ENCODE measurements around the gene RAVER1.

Gene RAVER1

DNA sequence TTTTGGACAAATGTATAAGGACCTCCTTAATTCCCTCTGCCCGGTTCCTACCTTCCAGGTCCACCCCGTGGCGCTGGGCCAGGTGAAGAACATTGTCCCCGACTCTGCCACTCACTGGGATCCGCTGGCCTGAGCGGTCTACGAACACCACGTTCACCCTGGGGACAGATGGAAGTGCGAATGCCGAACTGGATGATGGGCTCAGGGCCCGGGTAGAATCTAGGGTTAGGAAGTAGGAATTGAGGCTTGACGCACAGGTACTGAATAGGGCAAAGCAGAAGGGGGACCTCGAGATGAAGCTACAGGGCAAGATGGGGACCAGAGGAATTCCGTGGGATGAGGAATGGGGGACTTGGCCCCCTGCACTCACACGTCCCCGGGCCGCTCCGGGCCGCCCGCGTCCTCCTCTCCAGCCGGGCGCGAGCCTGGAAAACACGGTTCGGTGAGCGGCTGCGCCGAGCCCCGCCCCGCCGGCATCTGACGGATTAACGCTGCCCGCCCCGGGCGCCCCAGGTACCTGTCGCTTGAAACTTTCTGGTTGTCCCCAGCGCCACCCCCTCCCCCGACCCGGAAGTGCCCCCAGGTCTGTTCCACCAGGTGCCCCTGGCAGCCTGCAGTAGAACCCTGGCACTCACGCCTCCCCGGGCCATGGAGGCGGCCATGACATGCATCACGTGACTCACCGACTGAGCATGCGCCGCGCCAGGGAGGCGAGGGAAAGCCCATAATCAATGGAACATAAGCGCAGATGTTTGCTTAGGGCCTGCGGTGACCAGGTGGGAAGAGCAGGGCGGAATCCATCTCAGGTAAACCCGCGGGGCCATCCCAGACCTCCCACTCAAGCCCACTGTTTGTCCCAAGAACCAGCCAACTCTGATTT lies 17.8 kb downstream of the RAVER1 start, which contains the start of gene FDX2 (continued):
- TF ChIP-seq INSM2 (tag by site-specific recombination; IDR thresholded peaks at IDR 0.05): no peak
- no peak for TF ChIP-seq ZNF585B (tag by site-specific recombination; IDR thresholded peaks at IDR 0.05)
- TF ChIP-seq ZNF2 (tag by site-specific recombination; IDR thresholded peaks at IDR 0.05): 0 out of 2 replicates have a peak, but pooled peaks have one; percentile 34
- TF ChIP-seq ZNF843 (tag by site-specific recombination; IDR thresholded peaks at IDR 0.05): 0 out of 2 replicates have a peak, but pooled peaks have one; percentile 30
- no peak for TF ChIP-seq ZNF16 (tag by site-specific recombination; IDR thresholded peaks at IDR 0.05; ENCODE audit: low read depth)
- TF ChIP-seq GLI4 (tag by site-specific recombination; IDR thresholded peaks at IDR 0.05): no peak
- no peak for TF ChIP-seq ZNF548 (tag by site-specific recombination; IDR thresholded peaks at IDR 0.05)
- TF ChIP-seq ZNF423 (tag by site-specific recombination; IDR thresholded peaks at IDR 0.05): no peak
- TF ChIP-seq KLF1 (tag by site-specific recombination; IDR thresholded peaks at IDR 0.05): peak; percentile 32; the same call in 1 of the 2 replicates
- no peak for TF ChIP-seq GLI2 (tag by site-specific recombination; IDR thresholded peaks at IDR 0.05; ENCODE audit: borderline replicate concordance, low read depth)
- TF ChIP-seq ZNF549 (tag by site-specific recombination; IDR thresholded peaks at IDR 0.05): no peak
- peak; percentile 90 for TF ChIP-seq ZBTB48 (tag by site-specific recombination; IDR thresholded peaks at IDR 0.05)
- no peak; the same call in 1 of the 2 replicates for TF ChIP-seq ZSCAN23 (tag by site-specific recombination; IDR thresholded peaks at IDR 0.05)
- peak; percentile 79 for TF ChIP-seq SP3 (tag by site-specific recombination; IDR thresholded peaks at IDR 0.05)
- no peak; the same call in 1 of the 2 replicates for TF ChIP-seq ZNF133 (tag by site-specific recombination; IDR thresholded peaks at IDR 0.05)
- TF ChIP-seq ZNF473 (tag by site-specific recombination; IDR thresholded peaks at IDR 0.05): no peak
- TF ChIP-seq ZSCAN5A (tag by site-specific recombination; IDR thresholded peaks at IDR 0.05): no peak
- 0 out of 2 replicates have a peak, but pooled peaks have one; percentile 27 for TF ChIP-seq ZBTB21 (tag by site-specific recombination; IDR thresholded peaks at IDR 0.05)
- no peak; the same call in 1 of the 2 replicates for TF ChIP-seq ZFHX2 (tag by site-specific recombination; conservative IDR thresholded peaks at IDR 0.05)
- no peak for TF ChIP-seq ZNF280D (tag by site-specific recombination; IDR thresholded peaks at IDR 0.05)
- TF ChIP-seq, protein P1, sequence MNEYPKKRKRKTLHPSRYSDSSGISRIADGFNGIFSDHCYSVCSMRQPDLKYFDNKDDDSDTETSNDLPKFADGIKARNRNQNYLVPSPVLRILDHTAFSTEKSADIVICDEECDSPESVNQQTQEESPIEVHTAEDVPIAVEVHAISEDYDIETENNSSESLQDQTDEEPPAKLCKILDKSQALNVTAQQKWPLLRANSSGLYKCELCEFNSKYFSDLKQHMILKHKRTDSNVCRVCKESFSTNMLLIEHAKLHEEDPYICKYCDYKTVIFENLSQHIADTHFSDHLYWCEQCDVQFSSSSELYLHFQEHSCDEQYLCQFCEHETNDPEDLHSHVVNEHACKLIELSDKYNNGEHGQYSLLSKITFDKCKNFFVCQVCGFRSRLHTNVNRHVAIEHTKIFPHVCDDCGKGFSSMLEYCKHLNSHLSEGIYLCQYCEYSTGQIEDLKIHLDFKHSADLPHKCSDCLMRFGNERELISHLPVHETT (tag by site-specific recombination; IDR thresholded peaks at IDR 0.05): peak; percentile 80; the same call in 1 of the 2 replicates
- peak; percentile 97 for TF ChIP-seq YY2 (tag by site-specific recombination; IDR thresholded peaks at IDR 0.05)
- TF ChIP-seq ZNF140 (tag by site-specific recombination; IDR thresholded peaks at IDR 0.05): no peak
- TF ChIP-seq ZNF654 (tag by site-specific recombination; IDR thresholded peaks at IDR 0.05; ENCODE audit: low read depth): no peak
- TF ChIP-seq ZBTB20 (tag by site-specific recombination; IDR thresholded peaks at IDR 0.05): peak; percentile 98
- TF ChIP-seq, protein P2, sequence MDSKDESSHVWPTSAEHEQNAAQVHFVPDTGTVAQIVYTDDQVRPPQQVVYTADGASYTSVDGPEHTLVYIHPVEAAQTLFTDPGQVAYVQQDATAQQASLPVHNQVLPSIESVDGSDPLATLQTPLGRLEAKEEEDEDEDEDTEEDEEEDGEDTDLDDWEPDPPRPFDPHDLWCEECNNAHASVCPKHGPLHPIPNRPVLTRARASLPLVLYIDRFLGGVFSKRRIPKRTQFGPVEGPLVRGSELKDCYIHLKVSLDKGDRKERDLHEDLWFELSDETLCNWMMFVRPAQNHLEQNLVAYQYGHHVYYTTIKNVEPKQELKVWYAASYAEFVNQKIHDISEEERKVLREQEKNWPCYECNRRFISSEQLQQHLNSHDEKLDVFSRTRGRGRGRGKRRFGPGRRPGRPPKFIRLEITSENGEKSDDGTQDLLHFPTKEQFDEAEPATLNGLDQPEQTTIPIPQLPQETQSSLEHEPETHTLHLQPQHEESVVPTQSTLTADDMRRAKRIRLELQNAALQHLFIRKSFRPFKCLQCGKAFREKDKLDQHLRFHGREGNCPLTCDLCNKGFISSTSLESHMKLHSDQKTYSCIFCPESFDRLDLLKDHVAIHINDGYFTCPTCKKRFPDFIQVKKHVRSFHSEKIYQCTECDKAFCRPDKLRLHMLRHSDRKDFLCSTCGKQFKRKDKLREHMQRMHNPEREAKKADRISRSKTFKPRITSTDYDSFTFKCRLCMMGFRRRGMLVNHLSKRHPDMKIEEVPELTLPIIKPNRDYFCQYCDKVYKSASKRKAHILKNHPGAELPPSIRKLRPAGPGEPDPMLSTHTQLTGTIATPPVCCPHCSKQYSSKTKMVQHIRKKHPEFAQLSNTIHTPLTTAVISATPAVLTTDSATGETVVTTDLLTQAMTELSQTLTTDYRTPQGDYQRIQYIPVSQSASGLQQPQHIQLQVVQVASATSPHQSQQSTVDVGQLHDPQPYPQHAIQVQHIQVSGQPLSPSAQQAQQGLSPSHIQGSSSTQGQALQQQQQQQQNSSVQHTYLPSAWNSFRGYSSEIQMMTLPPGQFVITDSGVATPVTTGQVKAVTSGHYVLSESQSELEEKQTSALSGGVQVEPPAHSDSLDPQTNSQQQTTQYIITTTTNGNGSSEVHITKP (tag by site-specific recombination; IDR thresholded peaks at IDR 0.05): peak; percentile 77
- peak; percentile 62; the same call in 1 of the 2 replicates for TF ChIP-seq ZSCAN30 (tag by site-specific recombination; IDR thresholded peaks at IDR 0.05)
- peak; percentile 77; the same call in 1 of the 2 replicates for TF ChIP-seq ZNF660 (tag by site-specific recombination; IDR thresholded peaks at IDR 0.05)
- TF ChIP-seq ZNF558 (tag by site-specific recombination; IDR thresholded peaks at IDR 0.05): no peak

All from HEK293 (cell line).